Neural crest cell (in vitro differentiated cells): Measurements from ENCODE around the gene TECRL. TPM values are rescaled to one million over a fixed set of nuclear protein-coding genes. Genes with fewer than 3 reads are reported as not detected.

ENCODE experiments used
- DNase-seq: peaks from one replicate; pipeline ENCODE4 v3.0.0; 2021; ENCODE audit warnings: low read depth, mixed read lengths, low spot score
- H3K27ac Mint-ChIP-seq: one replicate; pipeline ENCODE4 v1.8.0; 2021; ENCODE audit warnings: mild to moderate bottlenecking, mixed read lengths; ENCODE audit not compliant: unreplicated experiment
- H3K27me3 Mint-ChIP-seq: 2 replicates; pipeline ENCODE4 v1.8.0; 2021; ENCODE audit warnings: low read depth, mild to moderate bottlenecking, mixed read lengths
- H3K36me3 Mint-ChIP-seq: 2 replicates; pipeline ENCODE4 v1.8.0; 2021; ENCODE audit warnings: low read depth, mild to moderate bottlenecking, mixed read lengths
- H3K4me1 Mint-ChIP-seq: 2 replicates; pipeline ENCODE4 v1.8.0; 2021; ENCODE audit warnings: mixed read lengths
- H3K4me3 Mint-ChIP-seq: one replicate; pipeline ENCODE4 v1.8.0; 2021; ENCODE audit warnings: mild to moderate bottlenecking, mixed read lengths
- H3K9me3 Mint-ChIP-seq: 2 replicates; pipeline ENCODE4 v1.8.0; 2021; ENCODE audit warnings: mixed read lengths
- CTCF ChIP-seq: fragments of 200-600 bp; sonication (generic); conservative IDR thresholded peaks from 2 replicates; pipeline ENCODE4 v1.5.0; 2021; ENCODE audit warnings: antibody characterized with exemption, mild to moderate bottlenecking
- total RNA-seq: library from RNA; stranded (reverse); gene quantifications from 2 replicates; pipeline ENCODE4 v1.2.1, GENCODE V29; 2021

The TECRL gene
- total RNA-seq, 1 donor from 2014 or later, result not detected

- Mint-ChIP-seq H3K36me3 (no peaks in the 10 kb centered on the region), H3K4me3 (no peak overlapping the region), H3K9me3 (peaks cover 2% of the 10 kb centered on the region), H3K4me1 (no peaks in the 10 kb centered on the region), H3K27ac (no peak overlapping the region), H3K27me3 (no peaks in the 10 kb centered on the region)
- no peak for TF ChIP-seq CTCF
- DNase-seq, result no peak
Observed at GRCh38 chr4:64250061-64250460, 159.2 kb downstream of the TECRL start.

- no peak overlapping the region for H3K4me3 Mint-ChIP-seq
- peaks cover 2% of the 10 kb centered on the region for H3K9me3 Mint-ChIP-seq
- no peak overlapping the region for H3K27ac Mint-ChIP-seq
- H3K27me3 Mint-ChIP-seq, result no peaks in the 10 kb centered on the region
- no peaks in the 10 kb centered on the region for H3K4me1 Mint-ChIP-seq
- DNase-seq, result no peak
- no peak for TF ChIP-seq CTCF
- H3K36me3 Mint-ChIP-seq, result no peaks in the 10 kb centered on the region
Observed at GRCh38 chr4:64248186-64248585, 161.1 kb downstream of the TECRL start.

GRCh38 chr4:64230709-64231310 is 178.4 kb downstream of the TECRL start:
- Mint-ChIP-seq H3K4me3 (no peak overlapping the region), H3K9me3 (peaks cover 29% of the 10 kb centered on the region), H3K27ac (no peak overlapping the region), H3K4me1 (no peaks in the 10 kb centered on the region), H3K27me3 (no peaks in the 10 kb centered on the region), H3K36me3 (peaks cover 16% of the 10 kb centered on the region)
- no peak for TF ChIP-seq CTCF
- no peak for DNase-seq
